GM18499 (cell line): ENCODE data around the gene TMEM181.
"Not testable (repeated sequence)": the region's sequence is repeated elsewhere in the genome, so short reads cannot be mapped to it uniquely, and the experiment has no call there.

Source experiments
- ATAC-seq: cut with Tn5 transposase; IDR thresholded peaks from one replicate; pipeline ENCODE4 v1.9.1; 2021; ENCODE audit warnings: moderate number of reproducible peaks; ENCODE audit not compliant: insufficient read depth, unreplicated experiment

TMEM181 gene

DNA sequence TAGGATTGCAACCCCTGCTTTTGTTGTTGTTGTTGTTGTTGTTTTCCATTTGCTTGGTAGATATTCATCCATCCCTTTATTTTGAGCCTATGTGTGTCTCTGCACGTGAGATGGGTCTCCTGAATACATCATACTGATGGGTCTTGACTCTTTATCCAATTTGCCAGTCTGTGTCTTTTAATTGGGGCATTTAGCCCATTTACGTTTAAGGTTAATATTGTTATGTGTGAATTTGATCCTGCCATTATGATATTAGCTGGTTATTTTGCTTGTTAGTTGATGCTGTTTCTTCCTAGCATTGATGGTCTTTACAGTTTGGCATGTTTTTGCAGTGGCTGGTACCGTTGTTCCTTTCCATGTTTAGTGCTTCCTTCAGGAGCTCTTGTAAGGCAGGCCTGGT lies 58.4 kb downstream of the TMEM181 start:
- not testable (repeated sequence) for ATAC-seq

- ATAC-seq: no peak
Observed at GRCh38 chr6:158619922-158620801, 60.3 kb downstream of the TMEM181 start.

- ATAC-seq: no peak
Observed at GRCh38 chr6:158620963-158621693, 61.2 kb downstream of the TMEM181 start.

- no peak for ATAC-seq
Observed at GRCh38 chr6:158621694-158622544, 62.0 kb downstream of the TMEM181 start.

DNA sequence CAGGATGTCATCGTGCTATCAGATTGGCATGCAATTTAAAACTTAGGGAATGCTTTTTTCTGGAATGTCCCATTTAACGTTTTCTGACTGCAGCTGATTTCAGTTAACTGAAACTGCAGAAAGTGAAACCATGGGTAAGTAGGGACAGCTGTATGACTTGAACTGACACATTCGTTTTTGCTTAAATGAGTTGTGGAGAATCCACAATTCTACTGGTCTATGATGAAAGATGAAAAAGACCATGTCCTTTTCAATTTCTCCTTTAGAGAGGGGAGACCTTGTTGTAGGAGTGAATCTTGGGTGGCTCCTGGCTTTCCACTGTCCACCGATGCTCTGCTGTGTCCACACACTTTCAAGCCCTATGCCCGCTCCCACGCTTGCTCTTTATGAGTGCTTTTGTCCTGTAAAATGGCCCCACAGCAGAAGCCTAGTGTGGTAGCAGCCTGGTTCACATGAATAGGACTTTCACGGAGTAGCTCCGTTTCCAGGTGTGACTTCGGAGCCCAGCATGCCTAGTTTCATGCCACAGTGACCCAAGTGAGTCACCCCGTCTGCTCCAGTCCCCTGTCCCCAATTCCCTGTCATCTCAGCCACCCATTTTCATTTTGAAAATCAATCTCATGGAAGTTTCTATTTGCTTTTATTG lies 62.8 kb downstream of the TMEM181 start:
- ATAC-seq: no peak

DNA sequence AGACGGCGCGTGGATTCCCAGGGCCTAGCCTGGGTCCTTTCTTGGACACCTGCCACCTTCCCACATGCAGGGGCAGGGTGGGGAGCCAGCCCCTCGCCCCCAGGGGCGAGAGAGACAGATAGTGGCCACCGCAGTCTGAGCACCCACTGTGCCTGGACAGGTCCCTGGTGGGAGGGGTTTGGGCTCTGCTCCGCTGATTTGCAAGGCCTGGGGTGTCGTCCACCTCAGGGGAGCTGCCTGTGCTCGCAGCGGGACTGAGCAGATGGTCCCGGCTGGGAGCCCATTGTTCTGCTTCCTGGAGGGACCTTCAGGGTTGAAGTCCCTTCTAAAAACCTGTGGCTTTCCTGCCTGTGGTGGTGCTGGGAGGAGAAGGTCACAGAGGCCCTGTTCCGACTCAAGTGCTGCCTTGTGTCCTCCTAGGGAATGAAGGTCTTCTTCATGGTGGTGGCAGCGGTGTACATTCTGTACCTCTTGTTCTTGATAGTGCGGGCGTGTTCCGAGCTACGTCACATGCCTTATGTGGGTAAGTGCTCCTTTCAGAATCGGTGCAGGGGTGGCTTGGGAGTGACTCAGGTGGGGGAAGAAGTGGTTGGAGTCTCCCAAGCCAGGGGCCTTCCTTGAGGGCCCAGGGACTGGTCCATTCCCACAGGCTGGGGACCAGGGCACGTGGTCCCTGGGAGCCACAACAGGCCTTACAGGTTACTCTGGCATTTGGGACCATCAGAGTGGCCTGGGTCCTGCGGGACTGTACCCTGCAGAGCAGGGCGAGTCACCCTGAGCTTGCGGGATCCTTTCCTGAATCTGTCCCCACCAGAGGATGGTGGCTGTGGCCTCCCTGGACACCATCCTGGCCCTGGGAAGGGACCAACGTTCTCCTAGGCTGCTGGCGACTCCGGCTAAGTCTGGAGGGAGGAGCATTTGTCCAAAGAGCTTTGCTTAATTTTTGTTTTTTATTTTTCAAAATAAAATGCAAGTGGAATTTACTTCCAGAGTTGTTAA lies 65.1 kb downstream of the TMEM181 start:
- no peak for ATAC-seq

DNA sequence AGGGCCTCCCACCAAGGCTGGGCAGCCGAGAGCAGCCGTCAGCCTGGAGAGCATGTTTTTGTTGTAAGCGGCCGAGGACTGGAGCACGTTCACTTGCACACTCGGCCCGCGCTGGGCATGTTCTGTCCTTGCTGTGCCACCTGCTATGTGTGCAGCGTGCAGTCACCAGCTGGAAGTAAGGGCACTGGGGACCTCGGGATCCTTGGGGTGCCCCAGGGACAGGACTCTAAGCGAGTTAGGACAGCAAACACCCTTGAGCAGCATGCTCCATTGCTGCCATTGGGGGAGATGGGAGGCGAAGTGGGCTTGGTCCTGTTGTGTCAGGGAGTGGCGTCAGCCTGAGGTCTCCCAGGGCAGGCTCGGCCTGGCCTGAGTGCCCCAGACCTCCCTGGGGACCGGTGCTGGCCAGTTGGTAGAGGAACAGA lies 66.0 kb downstream of the TMEM181 start:
- ATAC-seq: no peak

DNA sequence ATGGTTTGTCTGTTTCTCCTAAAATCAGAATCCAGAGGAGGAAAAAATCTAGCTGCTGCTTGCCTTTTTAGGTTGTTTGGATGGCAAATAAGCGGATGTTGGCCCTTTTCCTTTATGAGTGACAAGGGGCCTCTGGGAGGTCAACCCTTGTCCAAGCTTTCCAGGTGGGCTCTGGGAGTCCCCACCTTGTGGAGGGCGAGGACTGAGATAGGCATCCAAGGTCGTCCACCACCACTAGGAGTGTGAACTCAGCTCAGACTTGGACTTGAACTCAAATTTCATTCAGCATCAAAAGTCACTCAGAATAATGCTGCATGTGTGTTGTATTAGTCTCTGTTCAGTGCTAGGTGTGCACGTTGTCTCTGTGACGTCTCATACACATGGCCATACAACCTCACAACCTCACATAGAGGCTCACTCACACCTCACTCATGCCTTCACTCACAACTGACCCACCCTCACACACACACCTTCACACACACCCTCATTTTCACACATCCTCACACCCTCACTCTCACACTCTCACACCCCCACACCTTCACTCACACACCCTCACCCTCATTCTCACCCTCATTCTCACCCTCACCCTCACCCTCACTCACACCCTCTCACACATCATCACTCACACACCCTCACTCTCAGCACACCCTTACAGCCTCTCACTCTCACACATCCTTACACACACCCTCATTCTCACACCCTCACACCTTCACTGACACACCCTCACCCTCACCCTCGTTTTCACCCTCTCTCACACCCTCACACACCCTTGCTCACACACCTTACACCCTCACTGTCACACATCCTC lies 66.7 kb downstream of the TMEM181 start:
- ATAC-seq: no peak

GRCh38 chr6:158627168-158627939 lies 67.5 kb downstream of the TMEM181 start:
- no peak for ATAC-seq

DNA sequence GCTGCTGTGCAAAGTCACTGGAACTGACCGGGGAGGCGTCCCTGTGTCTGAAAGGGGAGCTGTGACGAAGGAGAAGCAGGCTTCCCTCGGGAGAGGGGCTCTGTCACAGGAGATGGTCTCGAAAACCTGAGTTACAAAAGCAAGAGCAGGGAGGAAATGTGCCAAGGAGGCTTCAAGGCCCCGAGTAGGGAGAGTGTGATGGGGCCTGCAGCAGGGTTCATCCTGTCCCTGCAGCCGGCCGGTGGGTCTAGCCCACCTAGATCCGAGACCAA lies 68.0 kb downstream of the TMEM181 start:
- no peak for ATAC-seq

GRCh38 chr6:158628542-158628941 lies 68.7 kb downstream of the TMEM181 start:
- ATAC-seq: no peak

DNA sequence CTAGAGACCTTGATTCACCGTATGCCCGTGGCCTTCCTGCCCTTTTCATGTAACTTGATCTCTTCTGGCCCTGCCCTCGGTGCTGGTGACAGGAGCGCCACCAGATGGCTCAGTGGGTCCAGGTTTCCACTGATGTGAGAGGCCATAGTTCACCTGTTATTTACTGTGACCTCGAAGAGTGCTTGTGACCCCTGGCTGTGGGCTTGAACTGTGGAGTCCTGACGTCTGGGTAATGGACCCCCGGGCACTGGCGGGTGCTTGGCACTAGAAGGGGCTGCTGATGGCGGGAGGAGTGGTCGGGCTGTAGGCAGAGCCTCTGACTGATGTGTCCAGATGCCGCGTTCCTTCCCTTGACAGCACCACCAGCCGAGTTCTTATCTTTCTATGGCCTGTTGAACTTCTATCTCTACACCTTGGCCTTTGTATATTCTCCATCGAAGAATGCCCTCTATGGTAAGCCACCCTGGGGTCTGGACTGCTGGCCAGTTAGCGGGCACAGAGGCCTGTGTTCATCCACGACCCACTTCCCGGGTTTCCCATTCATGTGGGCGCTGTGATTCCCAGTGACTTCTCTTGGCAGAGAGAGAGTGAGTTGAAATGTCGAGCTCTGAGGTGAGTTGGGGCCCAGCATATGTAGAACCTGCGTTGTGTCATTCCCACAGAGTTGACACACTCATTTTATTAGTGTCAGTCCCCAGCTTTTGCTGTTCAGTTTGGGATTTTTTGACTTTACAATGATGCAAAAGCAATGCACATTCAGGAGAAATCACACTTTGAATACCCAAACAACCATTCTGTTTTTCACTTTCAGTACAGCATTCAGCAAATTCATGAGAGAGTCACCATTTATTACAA lies 69.7 kb downstream of the TMEM181 start:
- ATAC-seq: no peak

- ATAC-seq: no peak
Observed at GRCh38 chr6:158630938-158631616, 71.2 kb downstream of the TMEM181 start.

DNA sequence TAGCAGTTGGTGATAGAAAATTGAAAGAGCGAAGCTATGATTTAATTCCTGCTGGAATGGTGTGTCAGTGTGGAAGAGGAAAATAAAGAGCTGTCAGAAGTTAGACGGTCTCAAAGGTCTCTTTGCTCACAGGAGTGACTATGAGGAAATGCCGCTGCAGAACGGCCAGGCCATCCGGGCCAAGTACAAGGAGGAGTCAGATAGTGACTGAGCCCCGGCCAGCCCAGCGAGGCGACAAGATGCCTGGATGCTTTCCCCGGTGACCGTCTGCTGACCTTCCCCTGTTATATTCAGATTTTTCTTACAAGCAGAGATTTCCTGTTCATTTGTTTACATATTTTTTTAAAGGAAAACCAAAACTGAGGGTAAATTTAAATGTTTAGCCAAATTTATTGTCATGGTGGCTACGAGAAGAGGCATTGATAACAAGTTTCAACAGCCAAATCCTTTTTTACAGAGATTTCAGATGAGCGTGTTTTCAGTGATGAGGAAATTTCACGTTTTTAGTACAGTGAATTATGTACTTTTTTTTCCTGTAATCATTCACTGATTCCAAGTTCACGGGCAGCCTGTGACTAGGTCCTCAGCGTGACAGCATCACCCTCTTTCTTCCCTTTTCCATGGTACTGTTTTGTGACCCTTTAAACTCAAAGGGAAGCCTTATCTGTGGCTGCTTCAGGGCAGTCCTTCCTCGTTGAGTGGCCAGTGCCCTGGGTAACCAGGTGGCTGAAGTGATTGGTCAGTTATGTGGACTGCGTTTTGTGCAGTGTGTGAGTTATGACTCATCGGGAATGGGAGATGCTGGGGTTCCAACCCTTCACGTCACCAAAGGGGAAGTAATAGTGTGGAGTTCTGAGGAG lies 72.0 kb downstream of the TMEM181 start:
- ATAC-seq: no peak

- not testable (repeated sequence) for ATAC-seq
Observed at GRCh38 chr6:158632538-158633119, 72.7 kb downstream of the TMEM181 start.
